GM23338 (cell line): ENCODE measurements around the gene DPYSL3. TPM values are rescaled to one million over a fixed set of nuclear protein-coding genes. Genes with fewer than 3 reads are reported as not detected.

Experiments
- ATAC-seq: fragments of 200-7000 bp; cut with Tn5 transposase; 3 replicates; pipeline ENCODE4 v1.9.1; 2020
- DNase-seq: peaks from one replicate; pipeline ENCODE4 v3.0.0-alpha.2; 2015; ENCODE audit warnings: low spot score
- H2AFZ ChIP-seq: fragments of 200-600 bp; sonication (generic); 2 replicates; pipeline ENCODE4 v1.8.0; 2016; ENCODE audit warnings: antibody characterized with exemption, mild to moderate bottlenecking, moderate library complexity
- H3F3A ChIP-seq: fragments of 200-600 bp; sonication (generic); replicated peaks from 2 replicates; pipeline ENCODE4 v1.8.0; 2017; ENCODE audit warnings: antibody characterized with exemption, mixed run types, low read depth
- H3K27ac ChIP-seq: fragments of 200-600 bp; sonication (generic); 2 replicates; pipeline ENCODE4 v1.6.1; 2016; ENCODE audit warnings: low read depth
- H3K27me3 ChIP-seq: fragments of 200-600 bp; sonication (generic); 2 replicates; pipeline ENCODE4 v1.8.0; 2016; ENCODE audit warnings: mild to moderate bottlenecking, mixed run types, moderate library complexity; ENCODE audit not compliant: insufficient read depth
- H3K36me3 ChIP-seq: fragments of 200-600 bp; sonication (generic); 2 replicates; pipeline ENCODE4 v1.8.0; 2016; ENCODE audit warnings: mild to moderate bottlenecking; ENCODE audit not compliant: insufficient read depth
- H3K4me1 ChIP-seq: fragments of 200-600 bp; sonication (generic); 2 replicates; pipeline ENCODE4 v1.8.0; 2016; ENCODE audit warnings: mild to moderate bottlenecking, moderate library complexity; ENCODE audit not compliant: insufficient read depth
- H3K4me2 ChIP-seq: fragments of 200-600 bp; sonication (generic); 2 replicates; pipeline ENCODE4 v1.7.1; 2017; ENCODE audit warnings: mixed run types
- H3K4me3 ChIP-seq: fragments of 200-600 bp; sonication (generic); 2 replicates; pipeline ENCODE4 v1.6.1; 2016; ENCODE audit warnings: mixed run types
- H3K79me2 ChIP-seq: fragments of 200-600 bp; sonication (generic); replicated peaks from 2 replicates; pipeline ENCODE4 v1.8.0; 2017; ENCODE audit warnings: mild to moderate bottlenecking; ENCODE audit not compliant: insufficient read depth
- H3K9me2 ChIP-seq: fragments of 200-600 bp; sonication (generic); 2 replicates; pipeline ENCODE4 v1.8.0; 2017; ENCODE audit not compliant: insufficient read depth
- H4K20me1 ChIP-seq: fragments of 200-600 bp; sonication (generic); replicated peaks from 2 replicates; pipeline ENCODE4 v1.8.0; 2017; ENCODE audit warnings: mild to moderate bottlenecking; ENCODE audit not compliant: insufficient read depth
- H3K27ac Mint-ChIP-seq: 2 replicates; pipeline ENCODE4 v1.8.0; 2020; ENCODE audit warnings: inconsistent platforms, mild to moderate bottlenecking, moderate library complexity, mixed read lengths
- H3K27me3 Mint-ChIP-seq: 3 replicates; pipeline ENCODE4 v1.8.0; 2022; ENCODE audit warnings: low read depth, mild to moderate bottlenecking, moderate library complexity, mixed read lengths, inconsistent platforms; ENCODE audit not compliant: insufficient read depth, poor library complexity
- H3K36me3 Mint-ChIP-seq: 3 replicates; pipeline ENCODE4 v1.8.0; 2021; ENCODE audit warnings: low read depth, mild to moderate bottlenecking, inconsistent platforms, moderate library complexity, mixed read lengths
- H3K4me1 Mint-ChIP-seq: 3 replicates; pipeline ENCODE4 v1.8.0; 2020; ENCODE audit warnings: mild to moderate bottlenecking, inconsistent platforms, mixed read lengths
- H3K4me3 Mint-ChIP-seq: 3 replicates; pipeline ENCODE4 v1.8.0; 2021; ENCODE audit warnings: moderate library complexity, mild to moderate bottlenecking, inconsistent platforms, mixed read lengths
- H3K9me3 Mint-ChIP-seq: 3 replicates; pipeline ENCODE4 v1.8.0; 2020; ENCODE audit warnings: moderate library complexity, mild to moderate bottlenecking, inconsistent platforms, mixed read lengths
- CREB1 ChIP-seq: fragments of 250-450 bp; sonication (Bioruptor Pico); IDR thresholded peaks from 2 replicates; pipeline ENCODE4 v1.5.0; 2020; ENCODE audit warnings: low read depth, mild to moderate bottlenecking, moderate library complexity
- EZH2 ChIP-seq: fragments of 200-600 bp; sonication (generic); IDR thresholded peaks from one replicate; pipeline ENCODE4 v1.8.0; 2017; ENCODE audit warnings: antibody characterized with exemption, mild to moderate bottlenecking, low read depth; ENCODE audit not compliant: unreplicated experiment
- EZH2phosphoT487 ChIP-seq: fragments of 200-600 bp; sonication (generic); IDR thresholded peaks from one replicate; pipeline ENCODE4 v1.8.1; 2018; ENCODE audit warnings: antibody characterized with exemption; ENCODE audit not compliant: unreplicated experiment
- JUNB ChIP-seq: IDR thresholded peaks from one replicate; pipeline ENCODE4 v1.6.1; 2016; ENCODE audit warnings: antibody characterized with exemption; ENCODE audit not compliant: unreplicated experiment
- NANOG ChIP-seq: IDR thresholded peaks from 2 replicates; pipeline ENCODE4 v1.6.1; 2016; ENCODE audit warnings: antibody characterized with exemption, borderline replicate concordance
- POLR2AphosphoS5 ChIP-seq: IDR thresholded peaks from 2 replicates; pipeline ENCODE4 v1.6.1; 2016; ENCODE audit warnings: antibody characterized with exemption, low read depth
- STAT1 ChIP-seq: IDR thresholded peaks from one replicate; pipeline ENCODE4 v1.6.1; 2016; ENCODE audit warnings: antibody characterized with exemption; ENCODE audit not compliant: unreplicated experiment
- ZNF114 ChIP-seq: fragments of 250-450 bp; sonication (Bioruptor Pico); IDR thresholded peaks from 2 replicates; pipeline ENCODE4 v1.5.0; 2020; ENCODE audit warnings: mild to moderate bottlenecking, moderate library complexity
- ZNF331 ChIP-seq: fragments of 250-450 bp; sonication (Bioruptor Pico); IDR thresholded peaks from 2 replicates; pipeline ENCODE4 v1.5.0; 2020; ENCODE audit warnings: low read depth, mild to moderate bottlenecking, moderate library complexity
- polyA plus RNA-seq: library from polyadenylated mRNA; unstranded; fragments of >200 nt; fragmentation: Nextera tagmentation; extraction: Ambion mirVana; gene quantifications from 2 replicates; pipeline ENCODE4 v1.2.1, GENCODE V29; 2016
- total RNA-seq: library from RNA; depleted of rRNA; stranded (reverse); fragments of >200 nt; shearing (Covaris generic); gene quantifications from 2 replicates; pipeline ENCODE4 v1.2.3, GENCODE V29; 2014
- TF ChIP-seq, protein P1 (sequence below): IDR thresholded peaks from one replicate; pipeline ENCODE4 v1.6.1; 2018; ENCODE audit warnings: antibody characterized with exemption; ENCODE audit not compliant: unreplicated experiment
- TF ChIP-seq, protein P2 (sequence below): fragments of 250-450 bp; sonication (Bioruptor Pico); IDR thresholded peaks from 2 replicates; pipeline ENCODE4 v1.5.0; 2020; ENCODE audit warnings: mild to moderate bottlenecking, moderate library complexity
- TF ChIP-seq, protein P3 (sequence below), 2 experiments: fragments of 200-600 bp in 1 of 2; sonication (generic) in 1 of 2; conservative IDR thresholded peaks; 2 replicates each; pipeline versions ENCODE4 v1.5.1 to v1.6.1; 2016 to 2017; ENCODE audit warnings: antibody characterized with exemption in 2 of 2, low read depth in 2 of 2, mild to moderate bottlenecking in 2 of 2, moderate library complexity in 1 of 2
- TF ChIP-seq, protein P4 (sequence below): IDR thresholded peaks from 2 replicates; pipeline ENCODE4 v1.6.1; 2016; ENCODE audit warnings: antibody characterized with exemption

The DPYSL3 gene
- total and polyA plus RNA-seq, 2 experiments from 2014 or later, result 97.6 to 455 TPM

DNA sequence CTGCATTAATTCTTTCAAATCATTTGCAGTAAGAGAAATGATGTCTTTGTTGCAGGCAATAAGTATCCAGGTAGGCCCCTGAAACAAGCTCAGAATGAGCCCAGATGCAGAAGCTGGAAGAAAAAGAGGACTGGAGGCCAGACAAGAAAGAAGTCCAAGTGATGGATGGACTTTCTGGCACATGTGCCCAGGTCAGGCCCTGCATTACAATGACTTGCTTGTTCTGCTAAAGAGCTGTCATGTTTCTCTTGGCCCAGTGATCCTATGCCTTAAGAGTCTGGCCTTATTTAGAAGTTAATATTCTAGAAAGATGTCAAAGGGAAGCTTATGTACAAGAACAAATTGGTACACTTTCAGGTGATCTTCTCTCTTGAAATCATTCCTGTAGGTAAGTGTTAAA is 64.8 kb downstream of the DPYSL3 start:
- no peak overlapping the region for H3K4me3 ChIP-seq
- no peak for TF ChIP-seq POLR2AphosphoS5
- TF ChIP-seq NANOG, result no peak
- no peak for TF ChIP-seq ZNF331 (CRISPR knock-in tag)
- TF ChIP-seq, protein P1, sequence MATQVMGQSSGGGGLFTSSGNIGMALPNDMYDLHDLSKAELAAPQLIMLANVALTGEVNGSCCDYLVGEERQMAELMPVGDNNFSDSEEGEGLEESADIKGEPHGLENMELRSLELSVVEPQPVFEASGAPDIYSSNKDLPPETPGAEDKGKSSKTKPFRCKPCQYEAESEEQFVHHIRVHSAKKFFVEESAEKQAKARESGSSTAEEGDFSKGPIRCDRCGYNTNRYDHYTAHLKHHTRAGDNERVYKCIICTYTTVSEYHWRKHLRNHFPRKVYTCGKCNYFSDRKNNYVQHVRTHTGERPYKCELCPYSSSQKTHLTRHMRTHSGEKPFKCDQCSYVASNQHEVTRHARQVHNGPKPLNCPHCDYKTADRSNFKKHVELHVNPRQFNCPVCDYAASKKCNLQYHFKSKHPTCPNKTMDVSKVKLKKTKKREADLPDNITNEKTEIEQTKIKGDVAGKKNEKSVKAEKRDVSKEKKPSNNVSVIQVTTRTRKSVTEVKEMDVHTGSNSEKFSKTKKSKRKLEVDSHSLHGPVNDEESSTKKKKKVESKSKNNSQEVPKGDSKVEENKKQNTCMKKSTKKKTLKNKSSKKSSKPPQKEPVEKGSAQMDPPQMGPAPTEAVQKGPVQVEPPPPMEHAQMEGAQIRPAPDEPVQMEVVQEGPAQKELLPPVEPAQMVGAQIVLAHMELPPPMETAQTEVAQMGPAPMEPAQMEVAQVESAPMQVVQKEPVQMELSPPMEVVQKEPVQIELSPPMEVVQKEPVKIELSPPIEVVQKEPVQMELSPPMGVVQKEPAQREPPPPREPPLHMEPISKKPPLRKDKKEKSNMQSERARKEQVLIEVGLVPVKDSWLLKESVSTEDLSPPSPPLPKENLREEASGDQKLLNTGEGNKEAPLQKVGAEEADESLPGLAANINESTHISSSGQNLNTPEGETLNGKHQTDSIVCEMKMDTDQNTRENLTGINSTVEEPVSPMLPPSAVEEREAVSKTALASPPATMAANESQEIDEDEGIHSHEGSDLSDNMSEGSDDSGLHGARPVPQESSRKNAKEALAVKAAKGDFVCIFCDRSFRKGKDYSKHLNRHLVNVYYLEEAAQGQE, result no peak
- no peak for TF ChIP-seq EZH2
- no peak for TF ChIP-seq CREB1 (CRISPR knock-in tag)
- TF ChIP-seq, protein P2, sequence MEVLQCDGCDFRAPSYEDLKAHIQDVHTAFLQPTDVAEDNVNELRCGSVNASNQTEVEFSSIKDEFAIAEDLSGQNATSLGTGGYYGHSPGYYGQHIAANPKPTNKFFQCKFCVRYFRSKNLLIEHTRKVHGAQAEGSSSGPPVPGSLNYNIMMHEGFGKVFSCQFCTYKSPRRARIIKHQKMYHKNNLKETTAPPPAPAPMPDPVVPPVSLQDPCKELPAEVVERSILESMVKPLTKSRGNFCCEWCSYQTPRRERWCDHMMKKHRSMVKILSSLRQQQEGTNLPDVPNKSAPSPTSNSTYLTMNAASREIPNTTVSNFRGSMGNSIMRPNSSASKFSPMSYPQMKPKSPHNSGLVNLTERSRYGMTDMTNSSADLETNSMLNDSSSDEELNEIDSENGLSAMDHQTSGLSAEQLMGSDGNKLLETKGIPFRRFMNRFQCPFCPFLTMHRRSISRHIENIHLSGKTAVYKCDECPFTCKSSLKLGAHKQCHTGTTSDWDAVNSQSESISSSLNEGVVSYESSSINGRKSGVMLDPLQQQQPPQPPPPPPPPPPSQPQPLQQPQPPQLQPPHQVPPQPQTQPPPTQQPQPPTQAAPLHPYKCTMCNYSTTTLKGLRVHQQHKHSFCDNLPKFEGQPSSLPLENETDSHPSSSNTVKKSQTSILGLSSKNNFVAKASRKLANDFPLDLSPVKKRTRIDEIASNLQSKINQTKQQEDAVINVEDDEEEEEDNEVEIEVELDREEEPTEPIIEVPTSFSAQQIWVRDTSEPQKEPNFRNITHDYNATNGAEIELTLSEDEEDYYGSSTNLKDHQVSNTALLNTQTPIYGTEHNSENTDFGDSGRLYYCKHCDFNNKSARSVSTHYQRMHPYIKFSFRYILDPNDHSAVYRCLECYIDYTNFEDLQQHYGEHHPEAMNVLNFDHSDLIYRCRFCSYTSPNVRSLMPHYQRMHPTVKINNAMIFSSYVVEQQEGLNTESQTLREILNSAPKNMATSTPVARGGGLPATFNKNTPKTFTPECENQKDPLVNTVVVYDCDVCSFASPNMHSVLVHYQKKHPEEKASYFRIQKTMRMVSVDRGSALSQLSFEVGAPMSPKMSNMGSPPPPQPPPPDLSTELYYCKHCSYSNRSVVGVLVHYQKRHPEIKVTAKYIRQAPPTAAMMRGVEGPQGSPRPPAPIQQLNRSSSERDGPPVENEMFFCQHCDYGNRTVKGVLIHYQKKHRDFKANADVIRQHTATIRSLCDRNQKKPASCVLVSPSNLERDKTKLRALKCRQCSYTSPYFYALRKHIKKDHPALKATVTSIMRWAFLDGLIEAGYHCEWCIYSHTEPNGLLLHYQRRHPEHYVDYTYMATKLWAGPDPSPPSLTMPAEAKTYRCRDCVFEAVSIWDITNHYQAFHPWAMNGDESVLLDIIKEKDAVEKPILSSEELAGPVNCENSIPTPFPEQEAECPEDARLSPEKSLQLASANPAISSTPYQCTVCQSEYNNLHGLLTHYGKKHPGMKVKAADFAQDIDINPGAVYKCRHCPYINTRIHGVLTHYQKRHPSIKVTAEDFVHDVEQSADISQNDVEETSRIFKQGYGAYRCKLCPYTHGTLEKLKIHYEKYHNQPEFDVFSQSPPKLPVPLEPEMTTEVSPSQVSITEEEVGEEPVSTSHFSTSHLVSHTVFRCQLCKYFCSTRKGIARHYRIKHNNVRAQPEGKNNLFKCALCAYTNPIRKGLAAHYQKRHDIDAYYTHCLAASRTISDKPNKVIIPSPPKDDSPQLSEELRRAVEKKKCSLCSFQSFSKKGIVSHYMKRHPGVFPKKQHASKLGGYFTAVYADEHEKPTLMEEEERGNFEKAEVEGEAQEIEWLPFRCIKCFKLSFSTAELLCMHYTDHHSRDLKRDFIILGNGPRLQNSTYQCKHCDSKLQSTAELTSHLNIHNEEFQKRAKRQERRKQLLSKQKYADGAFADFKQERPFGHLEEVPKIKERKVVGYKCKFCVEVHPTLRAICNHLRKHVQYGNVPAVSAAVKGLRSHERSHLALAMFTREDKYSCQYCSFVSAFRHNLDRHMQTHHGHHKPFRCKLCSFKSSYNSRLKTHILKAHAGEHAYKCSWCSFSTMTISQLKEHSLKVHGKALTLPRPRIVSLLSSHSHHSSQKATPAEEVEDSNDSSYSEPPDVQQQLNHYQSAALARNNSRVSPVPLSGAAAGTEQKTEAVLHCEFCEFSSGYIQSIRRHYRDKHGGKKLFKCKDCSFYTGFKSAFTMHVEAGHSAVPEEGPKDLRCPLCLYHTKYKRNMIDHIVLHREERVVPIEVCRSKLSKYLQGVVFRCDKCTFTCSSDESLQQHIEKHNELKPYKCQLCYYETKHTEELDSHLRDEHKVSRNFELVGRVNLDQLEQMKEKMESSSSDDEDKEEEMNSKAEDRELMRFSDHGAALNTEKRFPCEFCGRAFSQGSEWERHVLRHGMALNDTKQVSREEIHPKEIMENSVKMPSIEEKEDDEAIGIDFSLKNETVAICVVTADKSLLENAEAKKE (CRISPR knock-in tag), result no peak
- TF ChIP-seq EZH2phosphoT487, result no peak
- TF ChIP-seq, protein P3, sequence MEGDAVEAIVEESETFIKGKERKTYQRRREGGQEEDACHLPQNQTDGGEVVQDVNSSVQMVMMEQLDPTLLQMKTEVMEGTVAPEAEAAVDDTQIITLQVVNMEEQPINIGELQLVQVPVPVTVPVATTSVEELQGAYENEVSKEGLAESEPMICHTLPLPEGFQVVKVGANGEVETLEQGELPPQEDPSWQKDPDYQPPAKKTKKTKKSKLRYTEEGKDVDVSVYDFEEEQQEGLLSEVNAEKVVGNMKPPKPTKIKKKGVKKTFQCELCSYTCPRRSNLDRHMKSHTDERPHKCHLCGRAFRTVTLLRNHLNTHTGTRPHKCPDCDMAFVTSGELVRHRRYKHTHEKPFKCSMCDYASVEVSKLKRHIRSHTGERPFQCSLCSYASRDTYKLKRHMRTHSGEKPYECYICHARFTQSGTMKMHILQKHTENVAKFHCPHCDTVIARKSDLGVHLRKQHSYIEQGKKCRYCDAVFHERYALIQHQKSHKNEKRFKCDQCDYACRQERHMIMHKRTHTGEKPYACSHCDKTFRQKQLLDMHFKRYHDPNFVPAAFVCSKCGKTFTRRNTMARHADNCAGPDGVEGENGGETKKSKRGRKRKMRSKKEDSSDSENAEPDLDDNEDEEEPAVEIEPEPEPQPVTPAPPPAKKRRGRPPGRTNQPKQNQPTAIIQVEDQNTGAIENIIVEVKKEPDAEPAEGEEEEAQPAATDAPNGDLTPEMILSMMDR (conservative IDR thresholded peaks at IDR 0.05; ENCODE audit: low read depth in 2 of 2), result no peak
- no peak for TF ChIP-seq STAT1
- TF ChIP-seq, protein P4, sequence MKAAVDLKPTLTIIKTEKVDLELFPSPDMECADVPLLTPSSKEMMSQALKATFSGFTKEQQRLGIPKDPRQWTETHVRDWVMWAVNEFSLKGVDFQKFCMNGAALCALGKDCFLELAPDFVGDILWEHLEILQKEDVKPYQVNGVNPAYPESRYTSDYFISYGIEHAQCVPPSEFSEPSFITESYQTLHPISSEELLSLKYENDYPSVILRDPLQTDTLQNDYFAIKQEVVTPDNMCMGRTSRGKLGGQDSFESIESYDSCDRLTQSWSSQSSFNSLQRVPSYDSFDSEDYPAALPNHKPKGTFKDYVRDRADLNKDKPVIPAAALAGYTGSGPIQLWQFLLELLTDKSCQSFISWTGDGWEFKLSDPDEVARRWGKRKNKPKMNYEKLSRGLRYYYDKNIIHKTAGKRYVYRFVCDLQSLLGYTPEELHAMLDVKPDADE, result no peak
- no peak for TF ChIP-seq JUNB
- no peak for TF ChIP-seq ZNF114 (CRISPR knock-in tag)
- Mint-ChIP-seq H3K27ac (no peak overlapping the region; the same call in none of the 2 replicates), H3K36me3 (peaks cover 52% of the 10 kb centered on the region), H3K4me1 (peaks cover 76% of the 10 kb centered on the region), H3K9me3 (no peaks in the 10 kb centered on the region), H3K27me3 (peaks cover 4% of the 10 kb centered on the region), H3K4me3 (no peak overlapping the region)
- H3F3A ChIP-seq, result peaks cover 16% of the 10 kb centered on the region; the same call in 1 of the 2 replicates
- 0 out of 2 replicates have a peak overlapping the region, but pooled peaks have one; percentile 26 for H3K27ac ChIP-seq
- no peaks in the 10 kb centered on the region for H3K27me3 ChIP-seq
- peaks cover 86% of the 10 kb centered on the region for H3K4me1 ChIP-seq
- H3K9me2 ChIP-seq, result no peaks in the 10 kb centered on the region
- no peak for DNase-seq
- H3K4me2 ChIP-seq, result 0 out of 2 replicates have a peak overlapping the region, but pooled peaks have one; percentile 18
- H4K20me1 ChIP-seq, result peaks cover 89% of the 10 kb centered on the region
- peaks cover 100% of the 10 kb centered on the region for H3K79me2 ChIP-seq
- no peak for ATAC-seq
- H3K36me3 ChIP-seq, result peaks cover 9% of the 10 kb centered on the region; the same call in 1 of the 2 replicates
- no peak overlapping the region for H2AFZ ChIP-seq
